Smooth muscle cell (in vitro differentiated cells): ENCODE measurements around the gene ZNF394. TPM values are rescaled to one million over a fixed set of nuclear protein-coding genes. Genes with fewer than 3 reads are reported as not detected.
A peak's percentile ranks its signal among the peaks of the same experiment; 100 is the strongest.
"Not testable (repeated sequence)": the region's sequence is repeated elsewhere in the genome, so short reads cannot be mapped to it uniquely, and the experiment has no call there.

Experiments used
- DNase-seq: peaks from one replicate; lab custom pipeline; 2025; ENCODE audit not compliant: unreplicated experiment; lab: John Stamatoyannopoulos, UW
- H2AFZ ChIP-seq: fragments of 200-600 bp; sonication (generic); 2 replicates; pipeline ENCODE4 v1.6.0; 2016; ENCODE audit warnings: antibody characterized with exemption, low read depth, mild to moderate bottlenecking
- H3F3A ChIP-seq: fragments of 200-600 bp; sonication (generic); 2 replicates; pipeline ENCODE4 v1.6.0; 2017; ENCODE audit warnings: antibody characterized with exemption, low read depth
- H3K27ac ChIP-seq: fragments of 200-600 bp; sonication (generic); 2 replicates; pipeline ENCODE4 v1.5.1; 2016; ENCODE audit warnings: low read depth, mild to moderate bottlenecking
- H3K27me3 ChIP-seq: fragments of 200-600 bp; sonication (generic); 2 replicates; pipeline ENCODE4 v1.6.1; 2016; ENCODE audit warnings: low read depth, mild to moderate bottlenecking
- H3K36me3 ChIP-seq: fragments of 200-600 bp; sonication (generic); 2 replicates; pipeline ENCODE4 v1.5.1; 2016; ENCODE audit warnings: low read depth
- H3K4me1 ChIP-seq: fragments of 200-600 bp; sonication (generic); 2 replicates; pipeline ENCODE4 v1.5.1; 2016; ENCODE audit warnings: low read depth
- H3K4me2 ChIP-seq: fragments of 200-600 bp; sonication (generic); 2 replicates; pipeline ENCODE4 v1.6.0; 2016; ENCODE audit warnings: mild to moderate bottlenecking
- H3K4me3 ChIP-seq: fragments of 200-600 bp; sonication (generic); 2 replicates; pipeline ENCODE4 v1.5.1; 2016; ENCODE audit warnings: mild to moderate bottlenecking
- H3K79me2 ChIP-seq: fragments of 200-600 bp; sonication (generic); 2 replicates; pipeline ENCODE4 v1.6.0; 2016; ENCODE audit warnings: low read depth, mild to moderate bottlenecking
- H3K9ac ChIP-seq: fragments of 200-600 bp; sonication (generic); 2 replicates; pipeline ENCODE4 v1.6.0; 2016; ENCODE audit warnings: low read depth
- H3K9me3 ChIP-seq: fragments of 200-600 bp; sonication (generic); replicated peaks from 2 replicates; pipeline ENCODE4 v1.5.1; 2016; ENCODE audit warnings: low read depth
- H4K20me1 ChIP-seq: fragments of 200-600 bp; sonication (generic); 2 replicates; pipeline ENCODE4 v1.6.0; 2016; ENCODE audit warnings: low read depth
- WGBS: methylation state at CpG from one replicate; pipeline ENCODE4 v1.1.7; 2016; ENCODE audit warnings: low lambda C conversion rate; 5-methylcytosine and 5-hydroxymethylcytosine counted together
- polyA plus RNA-seq: library from polyadenylated mRNA; unstranded; fragments of >200 nt; fragmentation: Nextera tagmentation; extraction: Ambion mirVana; gene quantifications from 2 replicates; pipeline ENCODE4 v1.2.1, GENCODE V29; 2016
- total RNA-seq: library from RNA; depleted of rRNA; stranded (reverse); fragments of >200 nt; gene quantifications from 2 replicates; pipeline ENCODE4 v1.2.3, GENCODE V29; 2014
- TF ChIP-seq, protein P1 (sequence below): fragments of 200-600 bp; sonication (generic); IDR thresholded peaks from 2 replicates; pipeline ENCODE4 v1.5.1; 2017; ENCODE audit warnings: borderline replicate concordance, mild to moderate bottlenecking, antibody characterized with exemption; ENCODE audit not compliant: insufficient read depth, poor library complexity, severe bottlenecking

Gene ZNF394
- total and polyA plus RNA-seq, 2 experiments from 2014 or later, result 13.2 to 27.7 TPM

DNA sequence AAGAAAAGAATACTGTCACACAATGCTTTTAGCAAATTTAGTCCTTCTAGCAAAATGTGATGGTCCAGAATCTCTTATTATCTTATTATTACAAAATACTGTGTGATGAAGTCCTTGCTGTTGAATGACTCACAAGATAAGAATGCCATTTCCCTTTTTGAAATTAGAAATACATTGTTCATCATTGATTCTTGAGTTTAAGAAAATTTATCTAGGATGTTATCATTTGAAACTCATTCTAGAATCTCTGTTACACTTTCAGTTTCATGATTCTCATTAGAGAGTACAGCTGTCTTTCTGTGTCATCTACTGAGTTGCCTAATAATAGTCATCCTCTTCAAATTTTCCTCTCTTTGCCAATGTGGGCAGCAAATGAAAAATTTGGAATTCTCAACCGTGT is 14.0 kb upstream of the ZNF394 start:
- Histone ChIP-seq H3K79me2 (peaks cover 23% of the 10 kb centered on the region), H3K4me2 (no peak overlapping the region), H3F3A (no peaks in the 10 kb centered on the region), H3K27ac (no peak overlapping the region), H3K4me1 (no peaks in the 10 kb centered on the region), H3K9ac (no peak overlapping the region), H3K27me3 (no peaks in the 10 kb centered on the region), H3K4me3 (no peak overlapping the region), H2AFZ (no peak overlapping the region), H3K9me3 (no peaks in the 10 kb centered on the region), H4K20me1 (peaks cover 25% of the 10 kb centered on the region), H3K36me3 (no peaks in the 10 kb centered on the region)
- TF ChIP-seq, protein P1, sequence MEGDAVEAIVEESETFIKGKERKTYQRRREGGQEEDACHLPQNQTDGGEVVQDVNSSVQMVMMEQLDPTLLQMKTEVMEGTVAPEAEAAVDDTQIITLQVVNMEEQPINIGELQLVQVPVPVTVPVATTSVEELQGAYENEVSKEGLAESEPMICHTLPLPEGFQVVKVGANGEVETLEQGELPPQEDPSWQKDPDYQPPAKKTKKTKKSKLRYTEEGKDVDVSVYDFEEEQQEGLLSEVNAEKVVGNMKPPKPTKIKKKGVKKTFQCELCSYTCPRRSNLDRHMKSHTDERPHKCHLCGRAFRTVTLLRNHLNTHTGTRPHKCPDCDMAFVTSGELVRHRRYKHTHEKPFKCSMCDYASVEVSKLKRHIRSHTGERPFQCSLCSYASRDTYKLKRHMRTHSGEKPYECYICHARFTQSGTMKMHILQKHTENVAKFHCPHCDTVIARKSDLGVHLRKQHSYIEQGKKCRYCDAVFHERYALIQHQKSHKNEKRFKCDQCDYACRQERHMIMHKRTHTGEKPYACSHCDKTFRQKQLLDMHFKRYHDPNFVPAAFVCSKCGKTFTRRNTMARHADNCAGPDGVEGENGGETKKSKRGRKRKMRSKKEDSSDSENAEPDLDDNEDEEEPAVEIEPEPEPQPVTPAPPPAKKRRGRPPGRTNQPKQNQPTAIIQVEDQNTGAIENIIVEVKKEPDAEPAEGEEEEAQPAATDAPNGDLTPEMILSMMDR, result no peak
- 100% methylated on average over 1 of the region's 1 CpG for WGBS
- no peak for DNase-seq

DNA sequence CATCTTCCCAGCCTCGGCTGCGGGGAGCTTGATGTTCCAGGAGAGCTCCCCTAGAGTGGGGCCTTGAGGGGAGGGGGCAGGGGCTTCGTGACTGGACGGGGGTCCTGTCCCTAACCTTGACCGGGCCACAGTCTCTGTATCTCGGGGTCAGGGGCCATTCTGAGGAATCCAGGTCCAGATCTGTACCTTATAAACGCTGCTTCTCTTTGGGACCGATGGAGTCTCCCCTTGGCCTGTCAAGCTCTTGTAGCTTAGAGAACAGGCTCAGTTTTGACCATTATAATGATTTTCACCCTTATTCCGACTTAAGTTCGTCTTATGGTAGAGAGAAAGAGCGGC is 5.2 kb upstream of the ZNF394 start:
- H3K9ac ChIP-seq, result peak overlapping the region; percentile 92
- H3K9me3 ChIP-seq, result no peaks in the 10 kb centered on the region
- H2AFZ ChIP-seq, result peak overlapping the region; percentile 97
- 3% methylated on average over 11 of the region's 11 CpGs for WGBS
- H3K27ac ChIP-seq, result peak overlapping the region; percentile 91
- H3K36me3 ChIP-seq, result no peaks in the 10 kb centered on the region
- H3K79me2 ChIP-seq, result peaks cover 61% of the 10 kb centered on the region
- peak overlapping the region; percentile 96 for H3K4me3 ChIP-seq
- DNase-seq, result no peak
- no peaks in the 10 kb centered on the region for H3F3A ChIP-seq
- TF ChIP-seq, protein P1, result no peak
- H3K4me1 ChIP-seq, result peaks cover 12% of the 10 kb centered on the region
- H3K4me2 ChIP-seq, result peak overlapping the region; percentile 94
- peaks cover 25% of the 10 kb centered on the region for H4K20me1 ChIP-seq
- no peaks in the 10 kb centered on the region for H3K27me3 ChIP-seq

DNA sequence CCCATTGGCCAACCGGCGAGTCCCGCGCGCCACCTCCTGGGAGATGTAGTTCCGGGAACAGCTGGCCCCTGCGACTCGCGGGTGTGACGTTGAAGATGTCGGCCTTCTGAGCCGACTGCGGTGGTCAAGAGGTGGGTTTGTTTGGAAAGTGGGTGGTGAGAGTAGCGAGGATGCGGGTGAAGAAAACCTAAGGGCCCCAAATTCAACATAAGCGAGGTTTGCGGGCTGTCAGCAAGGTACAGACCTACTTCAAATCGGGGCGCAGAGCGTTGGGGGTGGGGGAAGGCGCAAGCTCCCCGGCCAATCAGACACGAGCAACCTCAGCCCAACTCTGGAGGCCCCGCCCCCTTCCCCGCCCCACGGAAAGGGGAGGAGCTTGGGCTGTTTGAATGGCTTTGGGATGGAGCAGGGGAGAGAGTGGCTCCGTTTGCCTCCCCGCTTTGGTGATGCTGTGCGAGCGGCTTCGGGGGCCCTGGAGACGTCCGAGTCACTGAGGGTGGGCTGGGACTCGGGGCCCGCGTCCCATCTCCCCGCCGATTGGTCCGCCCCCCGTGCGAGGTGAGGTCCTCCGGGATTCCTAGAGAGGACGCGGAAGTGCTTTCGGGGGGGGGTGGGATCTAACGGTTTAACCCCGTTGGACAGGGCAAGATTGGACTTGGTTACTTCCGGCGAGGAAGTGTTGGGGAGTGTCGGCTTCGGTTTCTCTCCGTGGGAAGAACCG is 4.7 kb upstream of the ZNF394 start, which contains the start of gene ZKSCAN5:
Gene ZKSCAN5 (plus strand): TSS at position 60 of the 721 bp plus-strand sequence. CDS start 1,383 bp downstream, outside the sequence.
- peak within 1 kb of the TSS; percentile 97 for H2AFZ ChIP-seq
- DNase-seq, result peak; percentile 99
- peaks cover 57% of the 10 kb centered on the region for H3K79me2 ChIP-seq
- H3K4me3 ChIP-seq, result peak within 1 kb of the TSS; percentile 96
- H4K20me1 ChIP-seq, result peaks cover 21% of the 10 kb centered on the region
- TF ChIP-seq, protein P1, result no peak
- H3K36me3 ChIP-seq, result no peaks in the 10 kb centered on the region
- peak within 1 kb of the TSS; percentile 94 for H3K4me2 ChIP-seq
- H3F3A ChIP-seq, result no peaks in the 10 kb centered on the region
- H3K9me3 ChIP-seq, result no peaks in the 10 kb centered on the region
- under 1% methylated on average over 52 of the region's 53 CpGs for WGBS
- peaks cover 12% of the 10 kb centered on the region for H3K4me1 ChIP-seq
- H3K27ac ChIP-seq, result peak within 1 kb of the TSS; percentile 91
- no peaks in the 10 kb centered on the region for H3K27me3 ChIP-seq
- H3K9ac ChIP-seq, result peak within 1 kb of the TSS; percentile 92

DNA sequence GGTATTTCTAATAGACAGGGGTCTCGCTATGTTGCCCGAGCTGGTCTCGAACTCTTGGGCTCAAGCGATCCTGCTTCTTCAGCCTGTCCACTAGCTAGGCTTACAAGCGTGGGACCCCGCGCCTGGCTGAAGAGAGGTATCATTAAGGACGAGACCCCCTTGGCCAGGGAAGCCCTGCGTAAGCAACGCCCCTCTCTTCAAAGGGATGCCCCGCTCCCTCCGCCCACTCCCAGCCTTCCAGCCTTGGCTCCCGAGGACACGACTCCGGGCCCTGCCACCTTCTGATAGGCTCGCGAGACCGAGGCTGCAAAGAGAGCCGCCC is 4.2 kb upstream of the ZNF394 start:
- no peak for DNase-seq
- TF ChIP-seq, protein P1, result no peak
- Histone ChIP-seq H3K79me2 (peaks cover 58% of the 10 kb centered on the region), H3K4me1 (peaks cover 12% of the 10 kb centered on the region), H3K27ac (peak overlapping the region; percentile 91), H2AFZ (peak overlapping the region; percentile 97), H3K4me2 (peak overlapping the region; percentile 94), H3K27me3 (no peaks in the 10 kb centered on the region), H4K20me1 (peaks cover 16% of the 10 kb centered on the region), H3K36me3 (no peaks in the 10 kb centered on the region), H3K4me3 (peak overlapping the region; percentile 96), H3K9me3 (no peaks in the 10 kb centered on the region), H3K9ac (peak overlapping the region; percentile 92), H3F3A (no peaks in the 10 kb centered on the region)
- WGBS, result 14% methylated on average over 19 of the region's 19 CpGs

DNA sequence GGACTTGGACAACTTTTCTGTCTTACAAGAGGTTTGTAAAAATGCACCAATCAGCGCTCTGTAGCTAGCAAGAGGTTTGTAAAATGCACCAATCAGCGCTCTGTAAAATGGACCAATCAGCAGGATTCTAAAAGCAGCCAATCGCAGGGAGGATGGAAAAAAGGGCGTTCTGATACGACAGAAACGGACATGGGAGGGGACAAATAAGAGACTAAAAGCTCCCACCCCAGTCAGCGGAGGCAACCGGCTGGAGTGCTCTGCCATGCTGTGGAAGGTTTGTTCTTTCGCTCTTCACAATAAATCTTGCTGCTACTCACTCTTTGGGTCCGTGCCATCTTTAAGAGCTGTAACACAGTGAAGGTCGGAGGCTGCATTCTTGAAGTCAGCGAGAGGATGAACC is 1.2 kb upstream of the ZNF394 start:
- not testable (repeated sequence) for H2AFZ ChIP-seq, H3K9ac ChIP-seq, H3K27ac ChIP-seq, H3K9me3 ChIP-seq, DNase-seq, H3K4me1 ChIP-seq, H3K36me3 ChIP-seq, H3F3A ChIP-seq, H3K27me3 ChIP-seq
- H3K4me3 ChIP-seq, result peak overlapping the region; percentile 95
- H4K20me1 ChIP-seq, result peaks cover 16% of the 10 kb centered on the region
- peak overlapping the region; percentile 98 for H3K4me2 ChIP-seq
- H3K79me2 ChIP-seq, result peaks cover 58% of the 10 kb centered on the region
- 96% methylated on average over 12 of the region's 12 CpGs for WGBS
